H1 (cell line): ENCODE data around the gene TENT5A. TPM values are rescaled to one million over a fixed set of nuclear protein-coding genes. Genes with fewer than 3 reads are reported as not detected.

Experiments used
- CTCF ChIA-PET: fragments of 300-600 bp; sonication (Branson Sonifier 250); formaldehyde crosslinking; loops from one replicate; lab custom pipeline; 2021; ENCODE audit not compliant: partially characterized antibody; lab: Charles Lee
- POLR2A ChIA-PET: fragments of 300-600 bp; sonication (Branson Sonifier 250); formaldehyde crosslinking; loops from one replicate; lab custom pipeline; 2021; ENCODE audit warnings: inconsistent platforms; ENCODE audit not compliant: partially characterized antibody; lab: Charles Lee
- DNase-seq, 2 experiments: peaks; one replicate each; pipeline versions ENCODE4 v3.0.0 to v3.0.0-alpha.2; 2010 to 2022; ENCODE audit warnings: low spot score in 2 of 2, low read depth in 1 of 2, mixed read lengths in 1 of 2
- FAIRE-seq: peaks from 2 replicates; lab custom pipeline; 2011; peaks lifted over from hg19 to GRCh38; lab: Jason Lieb, UNC
- H2AFZ ChIP-seq: 2 replicates; pipeline ENCODE4 v1.8.1; 2012; ENCODE audit warnings: low read length, inconsistent platforms
- H2AK5ac ChIP-seq: 2 replicates; pipeline ENCODE4 v1.6.1; 2013; ENCODE audit warnings: low read depth, low read length
- H2BK120ac ChIP-seq: replicated peaks from 2 replicates; pipeline ENCODE3; 2013; ENCODE audit warnings: low read depth, low read length, inconsistent platforms
- H2BK12ac ChIP-seq: 2 replicates; pipeline ENCODE4 v1.6.1; 2013; ENCODE audit warnings: low read depth, low read length
- H2BK15ac ChIP-seq: 2 replicates; pipeline ENCODE4 v1.6.1; 2013; ENCODE audit warnings: low read length
- H2BK20ac ChIP-seq: 2 replicates; pipeline ENCODE4 v1.6.1; 2013; ENCODE audit warnings: low read length
- H2BK5ac ChIP-seq: 2 replicates; pipeline ENCODE4 v1.6.1; 2013; ENCODE audit warnings: low read depth, low read length
- H3K14ac ChIP-seq: 2 replicates; pipeline ENCODE4 v1.6.1; 2013; ENCODE audit warnings: inconsistent platforms; ENCODE audit not compliant: insufficient read length
- H3K18ac ChIP-seq: 2 replicates; pipeline ENCODE4 v1.6.1; 2013; ENCODE audit warnings: low read length; ENCODE audit errors: extremely low read depth
- H3K23ac ChIP-seq: 2 replicates; pipeline ENCODE4 v1.6.1; 2013; ENCODE audit warnings: inconsistent platforms; ENCODE audit not compliant: insufficient read length
- H3K23me2 ChIP-seq: 2 replicates; pipeline ENCODE4 v1.6.1; 2013; ENCODE audit warnings: low read depth, low read length
- H3K27ac ChIP-seq: 2 replicates; pipeline ENCODE4 v1.6.1; 2011; ENCODE audit warnings: low read depth, low read length, inconsistent platforms
- H3K27me3 ChIP-seq, 4 experiments: replicated peaks in 1 of 4; 1 replicate in 1 of 4; 2 replicates in 3 of 4; pipeline versions ENCODE4 v1.6.1 to v1.8.1; 2011 to 2013; ENCODE audit warnings: low read length in 3 of 4, mild to moderate bottlenecking in 3 of 4, inconsistent platforms in 2 of 4, mixed read lengths in 2 of 4, moderate library complexity in 1 of 4; ENCODE audit not compliant: control insufficient read depth in 3 of 4, insufficient read depth in 3 of 4; ENCODE audit errors: extremely low read depth in 1 of 4
- H3K36me3 ChIP-seq, 4 experiments: 2 replicates each; pipeline versions ENCODE4 v1.6.1 to v1.8.1; 2011 to 2013; ENCODE audit warnings: mild to moderate bottlenecking in 4 of 4, low read length in 3 of 4, moderate library complexity in 2 of 4, control low read depth in 1 of 4, inconsistent platforms in 1 of 4; ENCODE audit not compliant: insufficient read depth in 4 of 4, control insufficient read depth in 2 of 4
- H3K4ac ChIP-seq: replicated peaks from 2 replicates; pipeline ENCODE3; 2013; ENCODE audit warnings: low read length, low read depth, mixed read lengths, inconsistent platforms; ENCODE audit not compliant: insufficient read length
- H3K4me1 ChIP-seq, 4 experiments: replicated peaks in 1 of 4; 1 replicate in 1 of 4; 2 replicates in 3 of 4; pipeline versions ENCODE4 v1.6.1 to v1.8.1; 2011 to 2013; ENCODE audit warnings: low read length in 3 of 4, inconsistent platforms in 2 of 4, mixed read lengths in 1 of 4; ENCODE audit not compliant: insufficient read depth in 4 of 4, control insufficient read depth in 3 of 4
- H3K4me2 ChIP-seq, 2 experiments: 2 replicates each; pipeline versions ENCODE4 v1.6.1 to v1.8.1; 2011 to 2013; ENCODE audit warnings: low read depth in 2 of 2, low read length in 2 of 2, control low read depth in 1 of 2, inconsistent platforms in 1 of 2, mild to moderate bottlenecking in 1 of 2; ENCODE audit not compliant: insufficient read depth in 1 of 2
- H3K4me3 ChIP-seq, 4 experiments: fragments of 200-600, 300-600 bp in 1 of 4; sonication (generic), shearing (Covaris generic), sonication (Bioruptor Twin) in 1 of 4; 2 replicates each; pipeline versions ENCODE4 v1.5.1 to v1.8.1; 2011 to 2016; ENCODE audit warnings: low read length in 4 of 4, low read depth in 3 of 4, control low read depth in 2 of 4, inconsistent platforms in 2 of 4, mild to moderate bottlenecking in 2 of 4, mixed read lengths in 1 of 4, moderate library complexity in 1 of 4; ENCODE audit not compliant: insufficient read depth in 2 of 4; ENCODE audit errors: extremely low read depth in 1 of 4
- H3K56ac ChIP-seq: replicated peaks from 2 replicates; pipeline ENCODE3; 2013; ENCODE audit warnings: low read depth, mild to moderate bottlenecking, mixed read lengths, low read length, inconsistent platforms; ENCODE audit not compliant: insufficient read length
- H3K79me1 ChIP-seq: 2 replicates; pipeline ENCODE4 v1.6.1; 2013; ENCODE audit warnings: low read depth, low read length, control low read depth
- H3K79me2 ChIP-seq, 2 experiments: 2 replicates each; pipeline versions ENCODE4 v1.6.1 to v1.8.1; 2012 to 2013; ENCODE audit warnings: low read length in 2 of 2, mild to moderate bottlenecking in 2 of 2, inconsistent platforms in 1 of 2; ENCODE audit not compliant: insufficient read depth in 2 of 2, control insufficient read depth in 1 of 2
- H3K9ac ChIP-seq, 4 experiments: replicated peaks in 1 of 4; 1 replicate in 1 of 4; 2 replicates in 3 of 4; pipeline versions ENCODE4 v1.6.1 to v1.8.1; 2011 to 2013; ENCODE audit warnings: low read depth in 3 of 4, low read length in 3 of 4, control low read depth in 2 of 4, mild to moderate bottlenecking in 2 of 4, moderate library complexity in 2 of 4, inconsistent platforms in 1 of 4; ENCODE audit errors: extremely low read depth in 1 of 4
- H3K9me3 ChIP-seq, 2 experiments: 2 replicates each; pipeline versions ENCODE4 v1.6.1 to v1.8.1; 2012 to 2013; ENCODE audit warnings: mild to moderate bottlenecking in 2 of 2, moderate library complexity in 2 of 2, control low read depth in 1 of 2, inconsistent platforms in 1 of 2, low read depth in 1 of 2, low read length in 1 of 2, mixed read lengths in 1 of 2; ENCODE audit not compliant: insufficient read depth in 2 of 2
- H4K20me1 ChIP-seq, 2 experiments: replicated peaks in 1 of 2; 2 replicates each; pipeline versions ENCODE3 to v1.8.1; 2011 to 2013; ENCODE audit warnings: inconsistent platforms in 2 of 2, low read length in 2 of 2, mild to moderate bottlenecking in 1 of 2; ENCODE audit not compliant: insufficient read depth in 2 of 2, control insufficient read depth in 1 of 2
- H4K5ac ChIP-seq: 2 replicates; pipeline ENCODE4 v1.6.1; 2013; ENCODE audit warnings: low read length, low read depth, mixed read lengths, inconsistent platforms; ENCODE audit not compliant: insufficient read length
- H4K8ac ChIP-seq: 2 replicates; pipeline ENCODE4 v1.8.0; 2013; ENCODE audit warnings: mild to moderate bottlenecking, moderate library complexity, low read length, inconsistent platforms; ENCODE audit not compliant: insufficient read depth; ENCODE audit errors: extremely low read depth
- H4K91ac ChIP-seq: replicated peaks from 2 replicates; pipeline ENCODE3; 2013; ENCODE audit warnings: low read length, mixed read lengths, inconsistent platforms; ENCODE audit not compliant: insufficient read length
- RNF2 ChIP-seq: fragments of 200-900, 300-1000 bp; sonication (generic); IDR thresholded peaks from 2 replicates; pipeline ENCODE4 v1.7.1; 2016; ENCODE audit warnings: borderline replicate concordance, low read depth, mild to moderate bottlenecking, antibody characterized with exemption, low read length; ENCODE audit not compliant: poor library complexity, severe bottlenecking; ENCODE audit errors: missing control alignments
- SIN3A ChIP-seq, 2 experiments: IDR thresholded peaks in 1 of 2; conservative IDR thresholded peaks in 1 of 2; 2 replicates each; pipeline ENCODE4 v1.6.1; 2011 to 2012; ENCODE audit warnings: low read length in 2 of 2, improper control_type of control experiment in 1 of 2, low read depth in 1 of 2, mild to moderate bottlenecking in 1 of 2
- TCF12 ChIP-seq: IDR thresholded peaks from 2 replicates; pipeline ENCODE4 v1.6.1; 2011; ENCODE audit warnings: low read depth, mild to moderate bottlenecking, low read length
- WGBS, 2 experiments: shearing (Covaris generic) in 1 of 2; methylation state at CpG; one replicate each; pipeline versions ENCODE4 v1.1.6 to v1.1.7; 2013 to 2015; ENCODE audit warnings: low lambda C conversion rate in 2 of 2, mixed read lengths in 2 of 2, inconsistent platforms in 1 of 2, low coverage in 1 of 2, missing lambda C conversion rate in 1 of 2; ENCODE audit not compliant: insufficient replicate concordance in 2 of 2, insufficient coverage in 1 of 2, insufficient read length in 1 of 2; ENCODE audit errors: extremely low coverage in 1 of 2, missing lambda C conversion rate in 1 of 2; 5-methylcytosine and 5-hydroxymethylcytosine counted together
- long read RNA-seq, 2 experiments: library from RNA in 1 of 2; library from capped mRNA in 1 of 2; stranded (forward); transcript quantifications; one replicate each; pipeline ENCODE4 v2.0.0, GENCODE V29; 2021; ENCODE audit warnings: inconsistent platforms in 1 of 2
- polyA minus RNA-seq, 3 experiments: library from RNA; depleted of rRNA, polyadenylated mRNA; stranded (reverse); fragments of >200 nt; gene quantifications; 1 replicate in 2 of 3; 2 replicates in 1 of 3; pipeline ENCODE4 v1.2.3, GENCODE V29; 2011
- polyA plus RNA-seq, 7 experiments: library from polyadenylated mRNA; depleted of rRNA in 3 of 7; stranded (reverse) in 5 of 7; unstranded in 2 of 7; fragments of >200 nt in 5 of 7; fragments of 200-250 nt in 2 of 7; gene quantifications; 1 replicate in 5 of 7; 2 replicates in 1 of 7; 4 replicates in 1 of 7; pipeline versions ENCODE4 v1.2.1 to v1.2.3, GENCODE V29; 2011 to 2013; ENCODE audit warnings: missing spikeins in 2 of 7, mixed read lengths in 2 of 7
- total RNA-seq: library from RNA; stranded (reverse); fragmentation: NEBNext Ultra II Directional; extraction: Animal tissue kit (Norgen Biotek cat#: 25700); gene quantifications from 2 replicates; pipeline ENCODE4 v1.2.1, GENCODE V29; 2021

The TENT5A gene
- total RNA-seq (2.9 and 3.1 TPM in 2 replicates), polyA plus RNA-seq (2011; rRNA removed) (0.61 and 0.91 TPM in 2 replicates), polyA minus RNA-seq (2011; rRNA and poly(A)+ RNA removed) (1.1 and 1.7 TPM in 2 replicates)
- polyA plus RNA-seq (2011; cell fraction: cytosol; rRNA removed): 0.79 TPM
- 1.1 TPM for polyA plus RNA-seq (2011; cell fraction: nucleus; rRNA removed)
- 1.3 to 2.1 TPM (median 1.6 TPM) in 4 replicates for polyA plus RNA-seq (2012, experiment 1 of 2)
- 0.22 TPM for polyA plus RNA-seq (2012, experiment 2 of 2)
- 2.7 TPM for polyA plus RNA-seq (2013, experiment 1 of 2)
- polyA plus RNA-seq (2013, experiment 2 of 2): 2.4 TPM
- polyA minus RNA-seq (2011; cell fraction: cytosol; rRNA and poly(A)+ RNA removed): 1.5 TPM
- polyA minus RNA-seq (2011; cell fraction: nucleus; rRNA and poly(A)+ RNA removed): 3.5 TPM
- long read RNA-seq, experiment 1, full-length matches to known transcripts: 1 of 5 reads
- long read RNA-seq, experiment 1, partial matches to known transcripts: 0 of 5 reads
- long read RNA-seq, experiment 1, other reads (novel, unspliced or antisense): 4 of 5 reads
- long read RNA-seq, experiment 2, full-length matches to known transcripts: 3 of 3 reads
- long read RNA-seq, experiment 2, partial matches to known transcripts: 0 of 3 reads
- long read RNA-seq, experiment 2, other reads (novel, unspliced or antisense): 0 of 3 reads

DNA sequence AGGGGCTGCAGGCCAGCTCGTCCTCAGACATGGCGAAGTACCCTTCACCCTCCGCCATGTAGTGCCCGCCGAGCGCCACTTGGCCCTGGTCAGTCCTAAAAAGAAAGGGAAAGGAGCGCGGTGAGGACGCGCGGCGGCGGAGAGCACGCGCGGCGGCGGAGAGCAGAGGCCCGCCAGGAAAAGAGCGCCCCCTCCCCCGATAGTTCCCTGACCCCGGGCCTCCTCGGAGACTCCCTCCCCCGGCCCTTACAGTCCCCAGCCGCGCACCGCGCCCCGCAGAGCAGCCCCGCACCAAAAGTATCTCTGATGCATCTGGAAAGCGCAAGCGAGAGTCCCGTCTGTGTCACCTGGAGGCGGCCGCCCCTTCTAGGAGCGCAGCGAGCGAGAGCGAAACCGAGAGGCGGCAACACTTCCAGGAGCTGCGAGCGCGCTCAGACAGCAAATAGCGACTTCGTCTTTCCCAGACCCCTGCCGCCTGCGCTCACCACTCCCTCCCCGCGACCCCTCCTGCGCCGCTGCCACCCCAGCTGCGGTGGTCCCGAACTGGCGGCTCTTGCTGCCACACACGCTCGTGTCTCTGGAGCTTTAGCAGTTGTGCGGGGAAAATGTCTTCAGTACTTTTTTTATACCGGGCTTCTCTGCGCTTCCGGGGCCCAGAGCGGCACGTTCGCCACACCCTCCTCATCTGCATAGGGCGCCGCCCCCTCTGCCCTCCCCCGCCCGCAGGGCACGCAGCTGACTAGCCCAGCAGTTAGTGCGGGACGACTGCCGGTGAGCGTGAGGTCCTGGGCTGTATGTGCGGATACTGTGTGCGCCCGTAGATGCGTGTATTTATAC, at the start of gene TENT5A:
Gene TENT5A (minus strand): TSS at position 598 of the 837 bp plus-strand sequence. CDS start 540 bp downstream, at position 58.
- 0 out of 2 replicates have a peak within 1 kb of the TSS, but pooled peaks have one; percentile 38 for H2BK5ac ChIP-seq
- ChIA-PET CTCF (interaction anchor here (0.6 to 4.4 kb wide), 12 partner anchors 9 to 1511 kb away, joined by 3 to 24 read pairs (median 3); no protein-coding TSS in a partner anchor), POLR2A (interaction anchor here (0.6 to 1.2 kb wide), 2 partner anchors 9 to 154 kb away, joined by 3 read pairs; no protein-coding TSS in a partner anchor)
- peak within 1 kb of the TSS; percentile 39 to 70 (median 58) for H3K9ac ChIP-seq
- peaks cover 2 to 6% (median 3%) of the 10 kb centered on the region in 4 experiments; a peak in 4 of 7 replicates for H3K4me1 ChIP-seq
- peak within 1 kb of the TSS; percentile 33 for H3K4ac ChIP-seq
- no peak within 1 kb of the TSS for H3K23ac ChIP-seq
- peaks cover 0 to 24% (median 10%) of the 10 kb centered on the region in 4 experiments; a peak in 5 of 7 replicates for H3K27me3 ChIP-seq
- H3K79me2 ChIP-seq: no peaks in the 10 kb centered on the region
- no peak within 1 kb of the TSS for H2AK5ac ChIP-seq
- H2AFZ ChIP-seq: peak within 1 kb of the TSS; percentile 86
- no peak within 1 kb of the TSS for H3K27ac ChIP-seq
- peak within 1 kb of the TSS; percentile 69 for H4K91ac ChIP-seq
- H3K56ac ChIP-seq: peak within 1 kb of the TSS; percentile 22
- no peaks in the 10 kb centered on the region for H4K20me1 ChIP-seq
- WGBS, 2 experiments: 0% methylated on average over 38 of the region's 77 CpGs; no CpG with 5 or more reads in 1 of the 2 experiments
- H3K14ac ChIP-seq: no peak within 1 kb of the TSS
- peak within 1 kb of the TSS; percentile 65 to 84 (median 78) for H3K4me3 ChIP-seq
- peak within 1 kb of the TSS; percentile 93 for H3K4me2 ChIP-seq
- peak within 1 kb of the TSS; percentile 94 for H2BK12ac ChIP-seq
- no peaks in the 10 kb centered on the region for H3K9me3 ChIP-seq
- H2BK20ac ChIP-seq: peak within 1 kb of the TSS; percentile 80; the same call in 1 of the 2 replicates
- H3K36me3 ChIP-seq: no peaks in the 10 kb centered on the region; a peak in 1 of 8 replicates
- DNase-seq: peak; percentile 75 to 90
- H3K18ac ChIP-seq: peak within 1 kb of the TSS; percentile 85
- no peak within 1 kb of the TSS for H2BK120ac ChIP-seq
- H3K23me2 ChIP-seq: peaks cover 12% of the 10 kb centered on the region
- H2BK15ac ChIP-seq: peak within 1 kb of the TSS; percentile 98; the same call in 1 of the 2 replicates
- peak within 1 kb of the TSS; percentile 87 for H4K8ac ChIP-seq
- H3K79me1 ChIP-seq: no peaks in the 10 kb centered on the region
- H4K5ac ChIP-seq: peak within 1 kb of the TSS; percentile 38
- no peak for FAIRE-seq
- TF ChIP-seq TCF12 (no peak), SIN3A (conservative IDR thresholded peaks at IDR 0.05 in 1 of 2, IDR thresholded peaks at IDR 0.05 in 1 of 2; ENCODE audit: low read depth in 1 of 2, low read length in 2 of 2) (0 out of 4 replicates have a peak, but pooled peaks of 1 of the 2 experiments have one; percentile 17), RNF2 (no peak)
